ENCODE results near the gene C11orf52. TPM values are rescaled to one million over a fixed set of nuclear protein-coding genes. Genes with fewer than 3 reads are reported as not detected.
A peak's percentile ranks its signal among the peaks of the same experiment; 100 is the strongest.

Gene C11orf52
- total and polyA plus RNA-seq, 2 of the 13 experiments (the other 11 are each of a cell fraction or from before 2014, with no cell fraction given): 7.4 to 11.0 TPM

GRCh38 chr11:111935317-111936039 is 16.8 kb downstream of the C11orf52 start:
- no TSS peak for BruUV-seq (replicated peaks)
- in situ Hi-C loops (cut with HindIII; ENCODE audit: extremely low pct_ligation_motif_present, low pct_unique_long_range_greater_than_20kb): loop anchor here (5.0 kb wide), 1 partner anchor 52 kb away; no protein-coding TSS in a partner anchor
- FAIRE-seq (peak; percentile 92), ATAC-seq (peak; percentile 63), DNase-seq (ENCODE audit: low spot score) (peak; percentile 94)
- Histone ChIP-seq H3K27ac (ENCODE audit: extremely low read length, insufficient read depth, low read length) (peak overlapping the region; percentile 90), H4K20me1 (ENCODE audit: insufficient read depth, low read length) (no peaks in the 10 kb centered on the region; the same call in 1 of the 2 replicates), H3K4me1 (ENCODE audit: insufficient read depth, low read length) (peaks cover 70% of the 10 kb centered on the region), H3K27me3 (ENCODE audit: control insufficient read depth in 1 of 2, insufficient read depth in 2 of 2, low read length in 2 of 2) (no peaks in the 10 kb centered on the region), H3K36me3 (replicated peaks in 1 of 2; ENCODE audit: control insufficient read depth in 1 of 2, insufficient read depth in 2 of 2, low read length in 2 of 2) (no peaks in the 10 kb centered on the region), H3K9me3 (ENCODE audit: low read length) (no peaks in the 10 kb centered on the region), H3K4me3 (replicated peaks in 1 of 3; ENCODE audit: insufficient read depth in 1 of 3, low read depth in 2 of 3, low read length in 3 of 3) (peak overlapping the region; percentile 72 to 85 (median 84); a peak in 5 of 6 replicates), H3K79me2 (ENCODE audit: insufficient read depth, low read length) (peaks cover 16% of the 10 kb centered on the region), H3K4me2 (ENCODE audit: low read depth, low read length) (peak overlapping the region; percentile 98), H2AFZ (ENCODE audit: low read length) (no peak overlapping the region), H3K9ac (ENCODE audit: insufficient read depth, low read depth, low read length) (peak overlapping the region; percentile 68)
- intact Hi-C loops (cut with micrococcal nuclease; ENCODE audit: unreplicated experiment): loop anchor here (10.0 kb wide), 1 partner anchor 89 kb away; the partner anchor contains the start of gene DLAT
- ChIA-PET CTCF (ENCODE audit: low intra/inter-chr PET ratio, low total read pairs) (no interaction called here), POLR2A (interaction anchor here (0.8 to 4.4 kb wide), 13 partner anchors 9 to 236 kb away, joined by 3 to 66 read pairs (median 6); partner anchors contain the start of genes ALG9, C11orf52, DLAT and SDHD)
- WGBS (ENCODE audit: low lambda C conversion rate): 2% methylated on average over 4 of the region's 4 CpGs
- TF ChIP-seq ZBTB7A (CRISPR knock-in tag; IDR thresholded peaks at IDR 0.05) (no peak), ZSCAN29 (CRISPR knock-in tag; conservative IDR thresholded peaks at IDR 0.05) (no peak), SALL2 (CRISPR knock-in tag; IDR thresholded peaks at IDR 0.05) (no peak), YY1 (IDR thresholded peaks at IDR 0.05; ENCODE audit: insufficient read depth, insufficient replicate concordance, low read depth, low read length) (no peak), HOXA3 (CRISPR knock-in tag; IDR thresholded peaks at IDR 0.05) (0 out of 2 replicates have a peak, but pooled peaks have one; percentile 25), ZNF484 (CRISPR knock-in tag; IDR thresholded peaks at IDR 0.05; ENCODE audit: borderline replicate concordance, low read depth) (no peak), SP2 (CRISPR knock-in tag; IDR thresholded peaks at IDR 0.05) (no peak), RELA (CRISPR knock-in tag; IDR thresholded peaks at IDR 0.05) (no peak), TP53 (CRISPR knock-in tag; conservative IDR thresholded peaks at IDR 0.05) (no peak), MAFG (CRISPR knock-in tag; IDR thresholded peaks at IDR 0.05) (no peak), KLF13 (CRISPR knock-in tag; IDR thresholded peaks at IDR 0.05) (no peak), ZSCAN22 (CRISPR knock-in tag; IDR thresholded peaks at IDR 0.05) (no peak), KLF6 (CRISPR knock-in tag; IDR thresholded peaks at IDR 0.05) (no peak), ZNF224 (CRISPR knock-in tag; IDR thresholded peaks at IDR 0.05) (no peak), HCFC1 (IDR thresholded peaks at IDR 0.05; ENCODE audit: low read depth, low read length) (no peak), SP4 (CRISPR knock-in tag; IDR thresholded peaks at IDR 0.05) (no peak), ZNF296 (CRISPR knock-in tag; conservative IDR thresholded peaks at IDR 0.05) (no peak), CCAR2 (optimal IDR thresholded peaks at IDR 0.05; ENCODE audit: low read depth, low read length) (no peak), ZBTB7B (CRISPR knock-in tag; IDR thresholded peaks at IDR 0.05) (peak; percentile 37; the same call in 1 of the 2 replicates)
- TF ChIP-seq, protein P1, sequence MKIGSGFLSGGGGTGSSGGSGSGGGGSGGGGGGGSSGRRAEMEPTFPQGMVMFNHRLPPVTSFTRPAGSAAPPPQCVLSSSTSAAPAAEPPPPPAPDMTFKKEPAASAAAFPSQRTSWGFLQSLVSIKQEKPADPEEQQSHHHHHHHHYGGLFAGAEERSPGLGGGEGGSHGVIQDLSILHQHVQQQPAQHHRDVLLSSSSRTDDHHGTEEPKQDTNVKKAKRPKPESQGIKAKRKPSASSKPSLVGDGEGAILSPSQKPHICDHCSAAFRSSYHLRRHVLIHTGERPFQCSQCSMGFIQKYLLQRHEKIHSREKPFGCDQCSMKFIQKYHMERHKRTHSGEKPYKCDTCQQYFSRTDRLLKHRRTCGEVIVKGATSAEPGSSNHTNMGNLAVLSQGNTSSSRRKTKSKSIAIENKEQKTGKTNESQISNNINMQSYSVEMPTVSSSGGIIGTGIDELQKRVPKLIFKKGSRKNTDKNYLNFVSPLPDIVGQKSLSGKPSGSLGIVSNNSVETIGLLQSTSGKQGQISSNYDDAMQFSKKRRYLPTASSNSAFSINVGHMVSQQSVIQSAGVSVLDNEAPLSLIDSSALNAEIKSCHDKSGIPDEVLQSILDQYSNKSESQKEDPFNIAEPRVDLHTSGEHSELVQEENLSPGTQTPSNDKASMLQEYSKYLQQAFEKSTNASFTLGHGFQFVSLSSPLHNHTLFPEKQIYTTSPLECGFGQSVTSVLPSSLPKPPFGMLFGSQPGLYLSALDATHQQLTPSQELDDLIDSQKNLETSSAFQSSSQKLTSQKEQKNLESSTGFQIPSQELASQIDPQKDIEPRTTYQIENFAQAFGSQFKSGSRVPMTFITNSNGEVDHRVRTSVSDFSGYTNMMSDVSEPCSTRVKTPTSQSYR (CRISPR knock-in tag; IDR thresholded peaks at IDR 0.05; ENCODE audit: borderline replicate concordance): no peak
- TF ChIP-seq, protein P2, sequence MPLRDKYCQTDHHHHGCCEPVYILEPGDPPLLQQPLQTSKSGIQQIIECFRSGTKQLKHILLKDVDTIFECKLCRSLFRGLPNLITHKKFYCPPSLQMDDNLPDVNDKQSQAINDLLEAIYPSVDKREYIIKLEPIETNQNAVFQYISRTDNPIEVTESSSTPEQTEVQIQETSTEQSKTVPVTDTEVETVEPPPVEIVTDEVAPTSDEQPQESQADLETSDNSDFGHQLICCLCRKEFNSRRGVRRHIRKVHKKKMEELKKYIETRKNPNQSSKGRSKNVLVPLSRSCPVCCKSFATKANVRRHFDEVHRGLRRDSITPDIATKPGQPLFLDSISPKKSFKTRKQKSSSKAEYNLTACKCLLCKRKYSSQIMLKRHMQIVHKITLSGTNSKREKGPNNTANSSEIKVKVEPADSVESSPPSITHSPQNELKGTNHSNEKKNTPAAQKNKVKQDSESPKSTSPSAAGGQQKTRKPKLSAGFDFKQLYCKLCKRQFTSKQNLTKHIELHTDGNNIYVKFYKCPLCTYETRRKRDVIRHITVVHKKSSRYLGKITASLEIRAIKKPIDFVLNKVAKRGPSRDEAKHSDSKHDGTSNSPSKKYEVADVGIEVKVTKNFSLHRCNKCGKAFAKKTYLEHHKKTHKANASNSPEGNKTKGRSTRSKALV (CRISPR knock-in tag; IDR thresholded peaks at IDR 0.05): no peak
